ENCODE results near the gene ZNF451. TPM values are rescaled to one million over a fixed set of nuclear protein-coding genes. Genes with fewer than 3 reads are reported as not detected.

ZNF451 gene
- total RNA-seq, 1 donor = 65.1 TPM

DNA sequence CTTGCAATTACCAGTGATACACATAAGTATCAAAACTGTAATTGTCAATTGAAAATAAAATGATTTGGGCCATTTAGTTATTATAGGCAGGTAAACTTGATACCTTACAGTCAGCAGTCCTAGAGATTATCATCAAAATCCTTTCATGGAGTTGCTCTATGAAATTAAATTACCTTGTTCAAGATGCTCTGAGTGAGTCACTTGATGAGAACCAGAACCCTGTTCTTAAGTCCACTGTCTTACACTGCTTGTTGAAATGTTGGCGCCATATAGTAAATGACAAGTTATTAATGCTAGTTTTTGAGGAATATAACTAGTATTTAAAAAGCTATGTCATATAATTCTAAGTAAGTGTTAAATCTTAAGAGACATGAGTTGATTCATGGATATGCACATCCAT, 45.0 kb downstream of the ZNF451 start:
- H3K9me3 ChIP-seq (ENCODE audit: low read depth, low read length) = no peaks in the 10 kb centered on the region
- no peak overlapping the region for H2AFZ ChIP-seq (ENCODE audit: low read length)
- no peak overlapping the region for H3K27ac ChIP-seq (ENCODE audit: low read depth, low read length)
- TF ChIP-seq CTCF (IDR thresholded peaks at IDR 0.05; ENCODE audit: extremely low read depth, low read depth, low read length) = no peak
- no peak for DNase-seq (ENCODE audit: insufficient read length, low spot score, missing footprints)
- peaks cover 25% of the 10 kb centered on the region for H3K36me3 ChIP-seq (ENCODE audit: insufficient read depth, low read length)
- no peak overlapping the region for H3K4me3 ChIP-seq (ENCODE audit: insufficient read depth, low read length)
- H4K20me1 ChIP-seq (ENCODE audit: insufficient read depth, low read length) = peaks cover 2% of the 10 kb centered on the region
- no peaks in the 10 kb centered on the region for H3K27me3 ChIP-seq (ENCODE audit: insufficient read depth, low read length)
- H3K4me1 ChIP-seq (ENCODE audit: insufficient read depth, low read length) = no peaks in the 10 kb centered on the region
- H3K4me2 ChIP-seq (ENCODE audit: insufficient read depth, low read length) = no peak overlapping the region
- H3K79me2 ChIP-seq (ENCODE audit: insufficient read depth, low read length) = peaks cover 7% of the 10 kb centered on the region

- Histone ChIP-seq H3K4me2 (ENCODE audit: insufficient read depth, low read length) (no peak overlapping the region), H3K4me1 (ENCODE audit: insufficient read depth, low read length) (no peaks in the 10 kb centered on the region), H3K27me3 (ENCODE audit: insufficient read depth, low read length) (no peaks in the 10 kb centered on the region), H4K20me1 (ENCODE audit: insufficient read depth, low read length) (no peaks in the 10 kb centered on the region), H3K79me2 (ENCODE audit: insufficient read depth, low read length) (peaks cover 7% of the 10 kb centered on the region), H3K4me3 (ENCODE audit: insufficient read depth, low read length) (no peak overlapping the region), H2AFZ (ENCODE audit: low read length) (no peak overlapping the region), H3K27ac (ENCODE audit: low read depth, low read length) (peak overlapping the region; percentile 1), H3K36me3 (ENCODE audit: insufficient read depth, low read length) (peaks cover 25% of the 10 kb centered on the region), H3K9me3 (ENCODE audit: low read depth, low read length) (no peaks in the 10 kb centered on the region)
- TF ChIP-seq CTCF (IDR thresholded peaks at IDR 0.05; ENCODE audit: extremely low read depth, low read depth, low read length) = no peak
- DNase-seq (ENCODE audit: insufficient read length, low spot score, missing footprints) = no peak
Observed at GRCh38 chr6:57135885-57136284, 45.9 kb downstream of the ZNF451 start.

GRCh38 chr6:57137350-57137749, 47.4 kb downstream of the ZNF451 start:
- Histone ChIP-seq H3K4me2 (ENCODE audit: insufficient read depth, low read length) (no peak overlapping the region), H3K4me3 (ENCODE audit: insufficient read depth, low read length) (no peak overlapping the region), H2AFZ (ENCODE audit: low read length) (no peak overlapping the region), H3K27ac (ENCODE audit: low read depth, low read length) (no peak overlapping the region), H3K9me3 (ENCODE audit: low read depth, low read length) (no peaks in the 10 kb centered on the region), H3K4me1 (ENCODE audit: insufficient read depth, low read length) (no peaks in the 10 kb centered on the region), H3K36me3 (ENCODE audit: insufficient read depth, low read length) (peaks cover 31% of the 10 kb centered on the region), H3K27me3 (ENCODE audit: insufficient read depth, low read length) (no peaks in the 10 kb centered on the region), H3K79me2 (ENCODE audit: insufficient read depth, low read length) (peaks cover 7% of the 10 kb centered on the region), H4K20me1 (ENCODE audit: insufficient read depth, low read length) (no peaks in the 10 kb centered on the region)
- TF ChIP-seq CTCF (IDR thresholded peaks at IDR 0.05; ENCODE audit: extremely low read depth, low read depth, low read length) = no peak
- DNase-seq (ENCODE audit: insufficient read length, low spot score, missing footprints) = no peak

GRCh38 chr6:57138026-57138425, 48.0 kb downstream of the ZNF451 start:
- no peak for DNase-seq (ENCODE audit: insufficient read length, low spot score, missing footprints)
- Histone ChIP-seq H3K4me3 (ENCODE audit: insufficient read depth, low read length) (no peak overlapping the region), H3K36me3 (ENCODE audit: insufficient read depth, low read length) (peaks cover 33% of the 10 kb centered on the region), H4K20me1 (ENCODE audit: insufficient read depth, low read length) (no peaks in the 10 kb centered on the region), H3K27ac (ENCODE audit: low read depth, low read length) (no peak overlapping the region), H2AFZ (ENCODE audit: low read length) (no peak overlapping the region), H3K9me3 (ENCODE audit: low read depth, low read length) (no peaks in the 10 kb centered on the region), H3K4me1 (ENCODE audit: insufficient read depth, low read length) (no peaks in the 10 kb centered on the region), H3K4me2 (ENCODE audit: insufficient read depth, low read length) (no peak overlapping the region), H3K79me2 (ENCODE audit: insufficient read depth, low read length) (peaks cover 7% of the 10 kb centered on the region), H3K27me3 (ENCODE audit: insufficient read depth, low read length) (no peaks in the 10 kb centered on the region)
- TF ChIP-seq CTCF (IDR thresholded peaks at IDR 0.05; ENCODE audit: extremely low read depth, low read depth, low read length) = no peak
